Right lobe of liver (tissue), 4 donors: Measurements from ENCODE around the gene VAPB.
A peak's percentile ranks its signal among the peaks of the same experiment; 100 is the strongest.

ENCODE experiments used
- POLR2A ChIP-seq: fragments of 450-650 bp; IDR thresholded peaks from one replicate; pipeline ENCODE4 v1.6.1; 2017; ENCODE audit warnings: antibody characterized with exemption, mild to moderate bottlenecking
- TF ChIP-seq, protein P1 (sequence below), 4 donors: fragments of 200-600 bp in 3 of 4; fragments of 450-650 bp in 1 of 4; IDR thresholded peaks; one replicate each; pipeline versions ENCODE4 v1.5.1 to v1.8.0; 2016 to 2022; ENCODE audit warnings: antibody characterized with exemption in 4 of 4, mild to moderate bottlenecking in 2 of 4
- donor health status: DM: no; HTN: no; CAD: no.
- donor health status: DM: no; HTN: no; CAD: no.
- donor health status: DM: no; HTN: yes; CAD: no.

DNA sequence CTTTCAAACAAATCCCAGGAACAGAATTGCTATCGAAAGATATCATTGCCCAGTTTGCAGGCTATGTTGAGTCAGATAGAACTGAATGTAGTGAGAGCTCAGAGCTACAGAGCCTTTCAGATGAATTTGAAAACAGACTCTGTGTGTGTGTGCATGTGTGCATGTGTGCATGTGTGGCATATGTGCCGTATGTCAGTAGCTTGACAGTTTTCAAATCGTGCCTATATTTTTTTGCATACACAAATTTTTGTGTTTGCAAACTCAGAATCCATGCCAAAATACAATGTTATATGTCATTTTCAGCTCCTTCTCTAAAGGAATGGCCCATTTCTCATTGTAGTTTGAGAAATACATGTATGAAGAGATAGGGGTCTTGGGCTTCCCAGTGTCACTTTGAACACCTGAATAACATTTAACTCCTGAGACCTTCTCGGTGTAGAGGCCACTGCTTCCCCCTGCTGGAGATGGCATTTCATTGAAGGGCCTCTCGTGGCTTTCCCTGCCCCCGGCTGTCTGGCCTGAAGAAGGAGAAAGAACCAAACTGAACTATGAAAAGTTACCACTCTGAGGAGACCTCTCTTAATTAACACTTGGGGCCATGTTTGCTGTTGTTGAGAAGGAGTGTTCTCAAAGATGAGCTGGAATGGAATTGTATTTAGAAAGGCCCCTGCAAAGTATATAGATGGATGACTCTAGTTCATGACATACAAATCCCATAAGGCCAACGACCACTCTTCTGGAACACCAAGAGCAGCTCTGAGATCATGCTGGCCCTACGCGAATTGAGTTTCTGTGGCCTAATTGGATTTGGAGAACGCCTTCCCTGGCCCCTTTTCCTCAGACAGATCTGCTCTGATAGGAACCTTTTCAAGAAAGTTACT, 58.7 kb downstream of the VAPB start:
- TF ChIP-seq, protein P1, sequence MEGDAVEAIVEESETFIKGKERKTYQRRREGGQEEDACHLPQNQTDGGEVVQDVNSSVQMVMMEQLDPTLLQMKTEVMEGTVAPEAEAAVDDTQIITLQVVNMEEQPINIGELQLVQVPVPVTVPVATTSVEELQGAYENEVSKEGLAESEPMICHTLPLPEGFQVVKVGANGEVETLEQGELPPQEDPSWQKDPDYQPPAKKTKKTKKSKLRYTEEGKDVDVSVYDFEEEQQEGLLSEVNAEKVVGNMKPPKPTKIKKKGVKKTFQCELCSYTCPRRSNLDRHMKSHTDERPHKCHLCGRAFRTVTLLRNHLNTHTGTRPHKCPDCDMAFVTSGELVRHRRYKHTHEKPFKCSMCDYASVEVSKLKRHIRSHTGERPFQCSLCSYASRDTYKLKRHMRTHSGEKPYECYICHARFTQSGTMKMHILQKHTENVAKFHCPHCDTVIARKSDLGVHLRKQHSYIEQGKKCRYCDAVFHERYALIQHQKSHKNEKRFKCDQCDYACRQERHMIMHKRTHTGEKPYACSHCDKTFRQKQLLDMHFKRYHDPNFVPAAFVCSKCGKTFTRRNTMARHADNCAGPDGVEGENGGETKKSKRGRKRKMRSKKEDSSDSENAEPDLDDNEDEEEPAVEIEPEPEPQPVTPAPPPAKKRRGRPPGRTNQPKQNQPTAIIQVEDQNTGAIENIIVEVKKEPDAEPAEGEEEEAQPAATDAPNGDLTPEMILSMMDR (IDR thresholded peaks at IDR 0.05) = peak; percentile 63 to 75 (median 72)
- TF ChIP-seq POLR2A = no peak
